NCI-H1048 (cell line): ENCODE results near the gene KAT5.
"Not testable (repeated sequence)": the region's sequence is repeated elsewhere in the genome, so short reads cannot be mapped to it uniquely, and the experiment has no call there.

Experiments
- DNase-seq: peaks from one replicate; lab custom pipeline; 2025; lab: John Stamatoyannopoulos, UW

KAT5 gene

DNA sequence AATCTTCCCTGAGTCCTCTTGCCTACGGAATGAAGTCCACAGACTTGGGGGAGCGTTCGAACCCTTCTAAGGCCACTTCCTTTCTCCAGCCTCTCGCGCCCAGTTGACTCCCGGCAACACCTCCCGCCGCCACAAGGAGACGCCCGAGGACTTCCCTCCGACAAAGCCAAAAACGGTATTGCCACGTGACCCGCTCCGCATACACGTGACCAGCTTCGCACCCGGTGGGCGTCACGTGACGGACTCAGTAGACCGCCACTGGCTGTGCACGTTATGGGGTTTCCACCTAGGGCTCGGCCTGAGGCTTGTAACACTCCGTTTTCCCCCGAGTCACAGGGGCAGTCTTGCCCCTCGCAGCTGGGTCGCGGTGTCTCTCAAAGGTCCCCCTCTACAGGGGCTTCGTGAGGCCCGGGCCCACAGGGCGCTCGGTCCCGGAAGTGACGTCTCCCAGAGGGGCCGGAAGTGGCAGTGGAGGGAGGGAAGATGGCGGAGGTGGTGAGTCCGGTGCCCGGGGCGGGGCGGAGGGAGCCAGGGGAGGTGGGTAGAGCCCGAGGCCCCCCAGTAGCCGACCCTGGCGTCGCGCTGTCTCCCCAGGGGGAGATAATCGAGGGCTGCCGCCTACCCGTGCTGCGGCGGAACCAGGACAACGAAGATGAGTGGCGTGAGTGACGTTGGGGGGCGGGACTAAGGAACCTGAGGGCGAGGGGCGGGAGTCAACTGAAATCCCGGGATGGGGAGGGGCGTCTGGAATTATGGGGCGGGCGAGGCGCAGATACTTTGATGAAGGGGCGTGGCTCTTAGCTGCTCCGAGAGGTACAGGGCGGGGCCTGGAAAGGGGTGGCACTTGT, at the start of gene KAT5:
TSS of gene KAT5 (plus strand) at position 468 of the 848 bp plus-strand sequence. CDS start at position 484, 16 bp downstream.
- DNase-seq = peak; percentile 98

DNA sequence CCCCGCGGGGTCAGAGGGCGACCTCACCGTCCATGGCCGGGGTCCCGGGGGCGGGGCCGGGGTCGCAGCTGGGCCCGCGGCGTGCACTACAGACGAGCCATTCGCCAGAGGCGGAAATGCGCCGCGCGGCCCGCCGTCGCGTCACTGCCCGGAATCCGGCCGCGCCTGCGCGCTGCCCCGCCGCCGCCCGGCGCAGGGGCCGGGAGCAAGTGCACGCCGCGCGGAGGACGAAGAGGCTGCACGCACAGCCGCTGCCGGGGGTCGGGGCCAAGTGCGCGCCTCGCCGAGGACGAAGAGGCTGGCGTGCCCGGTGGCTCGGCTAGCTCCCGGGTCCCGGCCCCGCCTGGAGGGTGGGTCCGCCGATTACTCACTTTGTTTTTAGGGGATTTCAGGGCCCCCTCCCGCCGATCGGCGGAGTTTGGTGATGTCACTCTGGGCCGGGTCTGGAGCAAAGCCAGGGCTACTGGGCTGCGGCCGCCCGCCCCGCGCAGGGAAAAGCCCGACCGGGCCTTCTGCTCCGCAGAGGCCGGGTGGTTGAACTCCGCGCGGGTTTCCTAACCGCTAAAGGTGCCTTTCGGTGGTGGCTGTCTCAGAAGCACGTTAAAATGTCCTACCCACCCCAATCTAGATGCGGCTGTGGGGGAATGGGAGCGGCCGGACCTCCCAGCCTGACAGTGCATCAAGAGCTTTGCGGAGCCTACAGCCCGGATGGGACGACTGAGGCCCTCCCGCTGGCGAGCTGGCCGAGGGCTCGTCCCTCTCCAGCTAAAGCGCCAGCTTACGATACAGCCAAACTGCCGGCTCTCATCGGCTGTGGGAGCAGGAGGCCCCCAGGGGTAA, 49.0 kb upstream of the KAT5 start, which contains the start of gene RELA:
TSS of gene RELA (minus strand) at position 118 of the 840 bp plus-strand sequence. CDS start at position 34, 84 bp downstream.
- DNase-seq = peak; percentile 77

DNA sequence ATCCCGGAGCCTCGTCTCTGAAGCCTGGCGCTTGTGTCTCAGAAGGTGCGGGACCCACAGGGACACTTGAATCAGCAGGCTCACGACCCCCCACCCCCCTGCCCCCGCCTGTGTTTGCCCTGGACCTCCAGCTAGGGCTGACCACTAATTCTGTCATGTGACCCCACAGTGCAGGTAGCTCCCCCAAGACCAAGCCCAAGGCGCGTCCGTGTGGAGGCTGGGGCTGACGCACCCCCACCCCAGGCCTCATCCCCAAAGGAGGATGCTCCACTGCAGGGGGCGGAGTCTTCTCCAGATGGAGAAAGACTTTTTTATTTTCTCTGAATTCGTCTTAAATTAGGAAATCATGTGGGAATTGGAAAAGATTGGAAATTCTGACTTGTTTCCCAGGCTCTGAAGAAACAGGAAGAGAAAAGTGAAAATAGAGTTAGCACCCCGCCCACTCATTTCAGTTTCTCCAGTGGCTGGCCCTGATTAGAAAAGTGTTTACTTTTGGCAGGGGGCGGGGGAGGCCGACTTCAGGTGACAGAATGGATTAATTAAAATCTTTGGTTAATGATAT, 48.3 kb upstream of the KAT5 start:
- no peak for DNase-seq

DNA sequence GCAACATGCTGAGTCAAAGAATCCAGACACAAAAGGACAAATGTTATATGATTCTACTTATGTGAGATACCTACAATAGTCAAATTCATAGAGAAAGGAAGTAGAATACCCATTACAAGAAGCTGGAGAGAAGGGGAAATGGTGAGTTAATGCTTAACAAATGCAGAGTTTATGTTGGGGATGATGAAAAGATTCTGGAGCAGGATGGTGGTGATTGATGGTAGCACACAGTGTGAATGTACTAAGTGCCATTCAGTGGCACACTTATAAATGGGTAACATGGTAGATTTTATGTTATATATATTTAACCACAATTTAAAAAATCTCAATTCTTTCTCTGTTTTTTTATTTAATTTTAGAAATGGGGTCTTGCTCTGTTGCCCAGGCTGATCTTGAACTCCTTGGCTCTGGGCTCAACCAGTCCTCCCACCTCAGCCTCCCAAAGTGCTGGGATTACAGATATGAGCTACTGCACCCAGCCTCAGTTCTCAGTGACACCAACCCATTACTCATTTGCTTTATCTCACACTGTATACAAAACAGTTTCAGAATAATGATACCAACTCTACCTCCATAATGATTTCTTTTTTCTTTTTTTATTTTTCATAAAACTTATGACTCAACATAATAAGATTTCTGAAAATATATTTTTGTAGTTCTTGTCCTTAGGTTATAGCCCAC, 39.7 kb upstream of the KAT5 start:
- no peak for DNase-seq

DNA sequence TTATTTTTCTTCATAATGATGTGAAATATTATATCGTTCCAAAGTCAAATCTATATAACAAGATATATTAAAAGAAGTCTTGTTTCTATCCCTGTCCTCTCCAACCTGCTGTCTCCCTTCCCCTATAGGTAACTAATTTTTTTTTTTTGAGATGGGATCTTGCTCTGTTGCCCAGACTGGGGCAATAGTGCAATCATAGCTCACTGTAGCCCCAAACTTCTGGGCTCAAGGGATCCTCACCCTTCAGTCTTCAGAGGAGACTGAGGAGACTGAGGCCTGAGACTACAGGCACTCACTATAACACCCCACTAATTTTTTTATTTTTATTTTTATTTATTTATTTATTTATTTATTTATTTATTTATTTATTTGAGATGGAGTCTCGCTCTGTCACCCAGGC, 39.1 kb upstream of the KAT5 start:
- DNase-seq = no peak

DNA sequence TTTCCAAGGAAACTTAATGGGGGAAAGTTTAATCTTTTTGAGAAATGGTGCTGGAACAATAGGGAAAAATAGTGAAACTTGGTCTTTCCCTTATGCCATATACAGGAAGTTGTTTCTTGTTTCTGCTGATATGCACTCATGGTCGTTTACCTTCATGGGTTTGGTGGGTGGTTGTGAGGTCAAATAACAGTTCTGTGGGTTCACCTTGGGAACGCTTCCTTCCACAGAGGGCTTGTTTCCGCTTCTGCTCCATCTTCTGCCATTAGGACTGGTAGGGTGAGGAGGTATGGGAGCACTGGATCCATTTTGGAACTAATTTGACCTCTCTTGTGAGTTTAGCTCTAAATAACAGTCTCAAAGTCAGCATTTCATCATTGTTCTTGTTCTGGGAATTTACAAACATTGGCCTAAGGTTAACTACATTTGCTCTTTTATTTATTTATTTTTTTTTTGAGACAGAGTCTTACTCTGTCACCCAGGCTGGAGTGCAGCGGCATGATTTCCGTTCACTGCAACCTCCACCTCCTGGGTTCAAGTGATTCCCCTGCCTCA, 31.8 kb upstream of the KAT5 start:
- no peak for DNase-seq

DNA sequence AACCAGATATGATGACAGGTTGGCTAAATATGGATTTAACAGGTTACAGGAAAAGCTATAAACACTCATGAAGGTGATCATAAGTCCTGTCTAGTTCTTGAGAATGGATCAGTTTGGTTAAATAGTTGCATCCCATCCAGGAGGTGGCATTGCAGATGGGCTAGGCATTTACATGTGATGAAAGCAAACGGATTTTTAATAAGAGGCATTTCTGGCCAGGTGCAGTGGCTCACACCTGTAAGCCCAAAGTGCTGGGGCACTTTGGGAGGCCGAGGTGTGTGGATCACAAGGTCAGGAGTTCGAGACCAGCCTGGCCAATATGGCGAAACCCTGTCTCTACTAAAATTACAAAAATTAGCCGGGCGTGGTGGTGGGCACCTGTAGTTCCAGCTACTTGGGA, 28.6 kb upstream of the KAT5 start:
- not testable (repeated sequence) for DNase-seq

DNA sequence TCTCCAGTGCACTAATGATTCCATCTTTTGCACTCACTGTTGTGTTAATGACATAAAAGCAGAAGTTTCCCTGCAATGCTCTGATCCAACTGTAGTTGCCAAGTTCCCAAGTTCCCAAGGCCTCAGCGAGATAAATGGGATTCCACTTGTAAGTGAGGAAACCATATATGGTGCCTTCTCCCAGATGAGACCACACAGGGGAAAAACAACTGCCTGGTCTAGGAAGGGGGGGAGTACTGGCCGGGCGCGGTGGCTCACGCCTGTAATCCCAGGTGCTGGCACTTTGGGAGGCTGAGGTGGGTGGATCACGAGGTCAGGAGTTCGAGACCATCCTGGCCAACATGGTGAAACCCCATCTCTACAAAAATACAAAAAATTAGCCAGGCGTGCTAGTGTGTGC, 26.1 kb upstream of the KAT5 start:
- DNase-seq = no peak

DNA sequence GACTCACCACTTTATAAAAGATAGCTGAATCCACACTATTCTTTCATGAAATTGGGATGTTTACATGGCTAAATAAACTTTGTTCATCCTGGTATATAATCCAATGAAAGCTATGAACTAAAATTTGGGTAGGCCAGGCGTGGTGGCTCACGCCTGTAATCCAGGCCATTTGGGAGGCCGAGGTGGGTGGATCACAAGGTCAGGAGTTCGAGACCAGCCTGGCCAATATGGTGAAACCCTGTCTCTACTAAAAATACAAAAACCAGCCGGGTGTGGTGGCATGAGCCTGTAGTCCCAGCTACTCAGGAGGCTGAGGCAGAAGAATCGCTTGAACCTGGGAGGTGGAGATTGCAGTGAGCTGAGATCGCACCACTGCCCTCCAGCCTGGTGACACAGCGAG, 20.2 kb upstream of the KAT5 start:
- not testable (repeated sequence) for DNase-seq

DNA sequence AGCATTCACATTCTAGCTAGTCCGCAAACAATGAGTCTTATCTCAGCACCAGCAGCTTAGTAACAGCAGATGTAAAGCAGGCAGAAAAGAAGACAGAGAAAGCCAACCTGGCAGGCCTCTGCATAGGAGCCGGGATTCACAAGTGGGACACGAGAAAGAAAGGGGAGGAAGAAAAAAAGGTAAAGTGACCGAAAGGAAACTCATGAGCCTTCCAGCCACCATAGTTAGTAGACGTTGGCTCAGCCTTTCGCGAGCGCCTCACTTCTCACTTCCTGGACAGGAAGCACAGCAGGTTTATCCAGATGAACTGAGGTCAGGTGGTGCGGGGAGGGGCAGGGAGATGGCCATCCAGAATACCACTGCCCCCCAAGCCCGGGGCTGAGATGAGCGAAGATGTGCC, 19.7 kb upstream of the KAT5 start:
- DNase-seq = no peak

DNA sequence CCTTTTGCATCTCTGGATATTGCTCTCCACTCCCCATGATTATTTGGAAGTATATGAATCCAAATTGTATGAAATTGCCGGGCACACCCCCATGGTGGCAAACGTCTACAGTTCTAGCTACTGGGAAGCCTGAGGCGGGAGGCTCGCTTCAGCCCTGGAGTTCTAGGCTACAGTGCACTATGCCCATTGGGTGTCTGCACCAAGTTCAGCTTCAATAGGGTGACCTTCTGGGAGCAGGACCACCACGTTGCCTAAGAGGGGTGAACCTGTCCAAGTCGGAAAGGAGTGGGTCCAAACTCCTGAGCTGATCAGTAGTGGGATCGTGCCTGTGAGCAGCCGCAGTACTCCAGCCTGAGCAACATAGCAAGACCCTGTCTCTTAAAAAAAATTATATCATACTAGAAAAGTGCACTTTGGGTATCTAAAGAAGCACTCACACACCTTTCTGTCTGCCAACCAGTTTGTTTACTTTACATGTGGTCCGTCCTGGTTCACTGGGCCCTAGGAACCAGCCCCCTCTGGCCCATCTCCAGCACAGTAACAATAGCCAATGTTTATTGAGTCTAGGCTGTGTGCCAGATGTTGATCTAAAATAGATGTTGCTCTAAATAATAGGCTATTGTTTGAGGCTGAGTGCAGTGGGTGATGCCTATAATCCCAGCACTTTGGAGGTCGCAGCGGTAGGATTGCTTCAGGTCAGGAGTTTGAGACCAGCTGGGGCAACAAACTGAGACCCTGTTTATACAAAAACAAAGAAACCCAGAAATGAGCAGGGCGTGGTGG, 16.4 kb upstream of the KAT5 start:
- peak; percentile 38 for DNase-seq

DNA sequence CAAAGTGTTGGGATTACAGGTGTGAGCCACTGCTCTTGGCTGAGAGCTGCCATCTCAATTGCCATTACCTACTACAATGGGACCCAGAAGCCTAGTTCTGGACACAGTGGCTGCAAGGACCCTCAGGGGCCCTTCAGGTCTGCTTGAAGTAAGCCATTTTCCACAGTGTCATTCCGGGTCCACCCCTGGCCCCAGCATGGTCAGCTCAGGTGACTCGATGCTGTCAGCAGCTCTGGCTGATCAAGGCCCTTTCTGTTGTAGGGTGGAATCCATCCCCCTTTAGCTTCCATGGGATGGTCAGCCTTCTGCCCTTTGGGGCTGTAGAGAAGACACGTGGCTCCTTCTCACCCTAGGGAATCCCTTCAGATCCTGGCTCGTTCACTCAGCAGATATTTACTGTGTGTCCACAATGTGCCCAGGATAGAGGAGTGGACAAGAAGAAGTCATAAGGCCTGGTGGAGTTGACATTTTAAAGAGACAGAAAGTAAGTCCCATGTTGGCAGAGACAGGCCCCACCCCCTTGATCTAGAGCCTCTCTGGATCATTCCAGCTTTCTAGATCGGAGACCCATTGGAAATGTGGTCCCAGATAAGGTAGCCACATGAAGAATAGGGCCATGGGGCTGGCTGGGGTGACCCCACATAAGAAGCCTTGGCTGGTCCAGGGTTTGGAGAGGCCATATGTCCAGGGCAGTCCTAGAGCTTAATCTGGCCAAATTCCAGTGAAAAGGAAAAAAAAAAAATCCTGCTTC, 15.1 kb upstream of the KAT5 start:
- DNase-seq = no peak

DNA sequence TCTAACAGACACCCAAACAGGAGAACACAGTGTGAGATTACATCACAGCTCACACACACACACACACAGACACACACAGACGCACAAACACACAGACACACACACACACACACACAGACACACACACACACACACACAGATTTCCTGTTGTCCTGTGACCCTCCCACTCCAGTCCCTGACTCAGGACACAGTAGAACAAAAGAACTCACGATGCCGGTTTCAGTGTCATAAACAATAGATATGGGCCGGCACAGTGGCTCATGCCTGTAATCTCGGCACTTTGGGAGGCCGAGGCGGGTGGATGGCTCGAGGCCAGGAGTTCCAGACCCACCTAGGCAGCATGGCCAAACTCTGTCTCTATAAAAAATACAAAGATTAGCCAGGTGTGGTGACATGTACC, 13.8 kb upstream of the KAT5 start:
- DNase-seq = no peak

DNA sequence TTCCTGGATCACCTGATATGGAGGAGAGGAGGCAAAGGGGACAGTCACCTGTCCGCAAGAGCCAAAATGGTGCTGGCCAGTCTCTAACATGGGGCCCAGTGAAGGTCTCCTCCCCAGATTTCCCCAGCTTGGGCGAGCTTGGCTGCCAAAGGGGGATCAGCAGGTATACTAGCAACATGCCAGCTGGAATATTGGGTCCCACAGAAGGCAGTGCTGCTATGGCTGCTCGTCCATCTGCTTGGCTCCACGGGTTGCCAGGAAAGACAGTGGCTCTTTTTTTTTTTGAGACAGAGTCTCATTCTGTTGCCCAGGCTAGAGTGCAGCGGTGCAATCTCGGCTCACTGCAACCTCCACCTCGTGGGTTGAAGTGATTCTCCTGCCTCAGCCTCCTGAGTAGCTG, 12.7 kb upstream of the KAT5 start:
- no peak for DNase-seq

DNA sequence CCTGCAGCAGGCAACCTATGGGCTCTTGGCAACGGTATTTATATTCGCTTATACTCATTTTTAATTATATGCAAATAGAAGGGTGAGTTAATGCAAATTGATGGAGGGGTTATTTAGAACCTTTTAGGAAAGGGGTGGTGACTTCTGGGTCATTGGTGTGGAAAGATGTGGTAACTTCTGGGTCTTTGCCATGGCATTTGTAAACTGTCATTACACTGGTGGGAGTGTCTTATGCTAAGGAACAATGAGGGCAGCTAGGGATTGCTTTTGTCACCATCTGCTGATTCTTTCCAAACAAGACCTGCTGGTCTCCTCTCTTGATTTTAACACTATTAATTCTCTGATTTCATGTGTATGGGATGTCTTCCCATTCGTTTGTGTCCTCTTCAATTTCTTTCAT, 11.7 kb upstream of the KAT5 start:
- DNase-seq = peak; percentile 73

DNA sequence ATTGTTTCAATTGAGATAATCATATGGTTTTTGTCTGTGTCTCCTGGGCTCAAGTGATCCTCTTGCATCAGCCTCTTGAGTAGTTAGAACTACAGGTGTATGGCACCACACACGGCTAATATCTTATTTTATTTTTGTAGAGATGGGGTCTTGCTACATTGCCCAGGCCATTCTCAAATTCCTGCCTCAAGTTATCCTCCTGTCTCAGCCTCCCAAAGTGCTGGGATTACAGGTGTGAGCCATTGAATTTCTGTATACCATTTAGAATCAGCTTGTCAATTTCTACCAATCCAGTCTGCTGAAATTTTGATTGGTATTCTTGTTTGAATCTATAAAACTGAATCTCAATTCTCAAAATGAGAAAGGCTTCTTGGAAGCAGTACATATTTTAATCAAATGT, 10.4 kb upstream of the KAT5 start:
- no peak for DNase-seq

DNA sequence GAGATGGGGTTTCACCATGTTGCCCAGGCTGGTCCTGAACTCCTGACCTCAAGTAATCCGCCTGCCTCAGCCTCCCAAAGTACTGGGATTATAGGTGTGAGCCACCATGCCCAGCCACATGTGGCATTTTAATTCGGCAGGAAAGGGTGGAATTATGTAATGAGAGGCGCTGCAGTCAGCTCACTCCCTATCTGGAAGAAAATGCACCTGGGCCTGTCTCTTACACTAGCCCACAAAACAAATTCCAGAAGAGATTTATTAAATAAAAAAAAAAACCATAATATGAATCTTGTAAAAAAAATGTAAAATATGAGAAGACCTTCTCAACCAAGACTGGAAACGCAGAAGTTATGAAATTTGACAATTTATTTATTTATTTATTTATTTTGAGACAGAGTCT, 8.2 kb upstream of the KAT5 start:
- DNase-seq = no peak

DNA sequence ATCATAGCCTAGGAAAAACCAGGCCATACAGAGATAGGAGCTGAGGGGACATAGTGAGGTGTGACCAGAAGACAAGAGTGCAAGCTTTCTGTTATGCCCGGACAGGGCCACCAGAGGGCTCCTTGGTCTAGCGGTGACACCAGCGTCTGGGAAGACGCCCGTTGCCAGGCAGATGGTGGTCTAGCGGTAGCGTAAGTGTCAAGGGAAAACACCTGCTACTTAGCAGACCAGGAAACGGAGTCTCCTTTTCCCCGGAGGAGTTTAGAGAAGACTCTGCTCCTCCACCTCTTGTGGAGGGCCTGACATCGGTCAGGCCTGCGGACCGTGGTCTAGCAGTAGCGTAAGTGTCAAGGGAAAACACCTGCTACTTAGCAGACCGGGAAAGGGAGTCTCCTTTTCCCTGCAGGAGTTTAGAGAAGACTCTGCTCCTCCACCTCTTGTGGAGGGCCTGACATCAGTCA, 5.7 kb upstream of the KAT5 start:
- not testable (repeated sequence) for DNase-seq

DNA sequence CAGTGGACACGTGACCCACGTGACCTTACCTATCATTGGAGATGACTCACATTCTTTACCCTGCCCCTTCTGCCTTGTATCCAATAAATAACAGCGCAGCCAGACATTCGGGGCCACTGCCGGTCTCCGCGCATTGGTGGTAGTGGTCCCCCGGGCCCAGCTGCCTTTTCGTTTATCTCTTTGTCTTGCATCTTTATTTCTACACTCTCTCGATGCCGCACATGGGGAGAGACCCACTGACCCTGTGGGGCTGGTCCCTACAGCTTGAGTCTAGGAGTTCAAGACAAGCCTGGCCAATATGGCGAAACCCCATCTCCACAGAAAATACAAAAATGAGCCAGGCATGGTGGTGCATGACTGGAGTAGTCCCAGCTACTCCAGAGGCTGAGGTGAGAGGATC, 5.0 kb upstream of the KAT5 start:
- DNase-seq = not testable (repeated sequence)

DNA sequence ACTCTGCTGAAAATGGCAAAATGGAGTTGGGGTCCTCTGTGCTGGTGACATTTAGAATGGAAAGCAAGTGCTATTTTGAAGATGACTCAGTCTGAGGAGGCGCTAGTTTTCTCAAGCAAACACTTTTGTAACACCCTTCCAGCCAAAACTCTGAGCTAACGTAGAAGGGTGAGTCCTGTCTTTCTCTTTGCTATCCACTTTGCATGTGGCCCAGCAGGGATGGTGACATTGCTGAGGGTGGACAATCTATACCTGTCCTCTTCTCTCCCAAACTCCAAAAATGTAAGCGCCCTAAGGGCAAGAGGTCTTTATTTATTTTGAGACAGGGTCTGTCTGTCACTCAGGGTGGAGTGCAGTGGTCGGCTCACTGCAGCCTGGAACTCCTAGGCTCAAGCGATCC, 3.6 kb upstream of the KAT5 start:
- DNase-seq = no peak
